ENCODE results near the gene GPR25.

Gene GPR25

DNA sequence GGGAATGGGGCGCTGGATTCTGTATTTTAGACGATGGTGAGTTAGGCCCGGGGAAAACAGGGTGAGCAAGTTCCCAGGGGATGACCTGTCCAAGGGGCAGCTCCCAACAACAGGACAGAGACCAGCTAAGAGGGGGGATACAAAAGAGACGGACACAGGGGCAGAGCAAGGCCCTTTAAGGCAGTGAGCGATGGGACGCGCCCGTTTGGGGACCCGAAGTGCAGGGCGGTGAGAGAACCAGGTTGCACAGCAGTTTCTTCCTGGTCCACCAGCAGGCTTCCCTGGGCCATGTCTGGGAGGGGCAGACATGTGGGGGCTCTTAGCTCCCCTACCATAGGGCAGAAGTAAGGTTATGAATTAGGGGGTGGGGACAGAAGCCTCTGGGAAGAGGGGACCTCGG is 43.9 kb downstream of the GPR25 start:
- DNase-seq = no peak

DNA sequence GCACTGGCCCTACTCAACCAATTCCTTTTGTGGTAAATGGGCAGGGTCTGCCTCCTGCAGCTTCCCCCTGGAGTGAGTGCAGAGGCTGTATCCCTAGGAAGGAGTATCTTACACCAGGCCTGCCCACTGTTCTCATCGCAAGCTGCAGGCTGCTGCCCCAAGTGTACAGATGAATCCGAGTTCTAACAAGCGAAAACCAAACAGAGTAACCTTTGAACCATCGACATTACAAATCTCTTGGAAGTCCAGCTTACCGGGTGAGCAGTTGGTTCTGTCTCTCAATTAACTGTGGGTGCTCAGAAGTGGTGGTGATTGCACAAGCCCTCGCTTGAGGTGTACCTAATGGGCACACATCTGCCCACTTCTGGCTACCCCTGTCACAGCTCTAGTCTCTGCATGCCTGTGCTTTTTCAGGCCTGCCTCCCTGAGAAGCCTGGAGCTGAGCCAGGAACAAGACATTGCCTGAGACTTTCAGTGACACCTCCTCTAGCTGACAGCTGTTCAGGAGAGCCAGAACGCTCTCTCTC is 44.6 kb downstream of the GPR25 start:
- no peak for DNase-seq

DNA sequence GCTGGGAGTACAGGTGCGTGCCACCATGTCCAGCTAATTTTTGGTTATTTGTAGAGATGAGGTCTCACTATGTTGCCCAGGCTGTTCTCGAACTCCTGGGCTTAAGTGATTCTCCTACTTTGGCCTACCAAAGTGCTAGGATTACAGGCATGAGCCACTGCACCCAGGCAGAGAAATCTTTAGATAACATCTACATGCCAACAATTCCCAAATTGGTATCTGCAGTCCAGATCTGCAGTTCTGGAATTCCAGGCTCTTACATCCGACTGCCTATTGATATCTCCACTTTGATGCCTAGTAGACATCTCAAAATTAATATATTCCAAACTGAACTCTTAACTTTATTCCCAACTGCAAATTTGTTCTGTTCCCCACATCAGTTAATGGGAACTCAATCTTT is 45.2 kb downstream of the GPR25 start:
- DNase-seq = no peak

DNA sequence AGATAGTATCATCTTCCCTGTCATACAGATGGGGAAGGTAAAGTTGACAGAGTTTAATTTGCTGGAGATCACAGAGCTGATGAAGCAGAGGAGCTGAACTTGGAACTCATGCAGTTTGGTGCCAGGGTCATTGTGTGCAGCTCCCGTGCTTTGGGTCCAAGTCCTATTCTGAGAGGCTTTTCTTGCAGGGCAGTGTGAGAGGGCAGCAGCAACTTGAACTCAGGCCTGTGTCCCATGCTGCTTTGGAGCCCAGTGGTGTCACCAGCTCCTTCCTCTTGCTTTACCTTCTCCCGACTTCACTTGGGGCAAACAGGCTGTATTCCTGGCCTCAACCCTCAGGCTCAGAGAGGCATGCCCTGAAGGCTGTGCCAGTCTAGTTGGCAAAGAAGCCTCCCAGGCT is 46.6 kb downstream of the GPR25 start:
- no peak for DNase-seq

DNA sequence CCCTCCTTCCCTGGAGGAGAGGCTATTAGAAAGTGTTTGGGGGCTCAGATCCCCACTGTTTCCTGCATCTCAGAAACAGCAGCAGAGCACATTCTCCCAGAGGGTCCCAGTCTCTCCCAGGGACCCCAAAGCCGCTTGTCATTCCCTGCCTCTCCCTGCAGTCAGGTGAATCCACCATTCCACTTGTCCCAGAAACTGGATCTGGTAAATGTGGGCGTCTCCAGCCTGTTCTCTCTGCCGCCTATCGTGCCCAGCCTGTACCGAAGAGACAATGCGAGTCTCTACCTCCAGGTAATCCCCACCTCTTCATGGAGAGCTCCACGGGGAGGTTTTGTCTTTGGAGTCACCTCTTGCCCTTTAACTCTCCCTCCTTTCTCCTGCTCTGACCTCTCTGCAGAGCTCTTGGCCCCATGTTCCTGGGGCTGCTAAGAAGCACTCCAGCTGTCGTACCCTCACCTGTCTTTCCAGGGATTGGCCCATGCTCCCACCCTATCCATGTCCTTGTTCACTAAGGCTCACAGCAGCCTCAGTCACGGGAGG is 48.9 kb downstream of the GPR25 start:
- no peak for DNase-seq

DNA sequence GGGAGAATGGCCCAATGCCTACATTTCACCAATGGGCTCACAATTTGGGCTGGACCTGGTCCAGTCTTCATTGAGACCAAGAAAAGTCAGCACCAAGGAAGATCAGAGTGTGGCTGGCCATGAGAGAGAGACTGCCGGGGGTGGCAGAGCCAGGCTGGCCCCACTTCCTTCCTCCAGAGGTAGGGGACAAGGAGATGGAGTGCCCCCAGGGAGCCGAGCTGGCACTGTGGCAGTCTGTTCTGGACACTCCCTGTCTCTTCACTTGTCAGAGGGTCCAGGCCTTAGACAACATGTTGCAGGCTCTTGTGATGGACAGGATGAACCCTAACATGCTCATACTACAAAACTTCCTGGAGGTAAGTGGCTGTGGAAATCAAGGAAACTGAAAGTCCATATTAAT is 49.6 kb downstream of the GPR25 start:
- no peak for DNase-seq

DNA sequence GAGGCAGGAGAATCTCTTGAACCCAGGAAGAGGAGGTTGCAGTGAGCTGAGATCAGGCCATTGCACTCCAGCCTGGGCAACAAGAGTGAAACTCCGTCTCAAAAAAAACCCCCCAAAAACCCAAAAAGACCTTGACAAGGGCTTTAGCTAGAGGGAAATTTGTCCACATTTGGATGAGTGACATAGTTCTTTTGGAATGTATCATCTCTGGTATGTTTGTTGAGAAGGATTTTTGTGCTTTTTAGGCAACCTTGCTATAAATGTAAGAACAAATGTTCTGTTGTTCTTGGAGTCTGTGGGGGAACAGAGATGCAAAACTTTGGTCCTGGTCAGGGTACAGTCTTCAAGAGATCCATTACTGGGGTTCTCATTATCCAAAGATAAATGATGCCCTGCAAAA is 50.8 kb downstream of the GPR25 start:
- DNase-seq = no peak

All from HCEC 1CT (cell line).